ENCODE results near the gene CLIP4. TPM values are rescaled to one million over a fixed set of nuclear protein-coding genes. Genes with fewer than 3 reads are reported as not detected.

CLIP4 gene
- total and polyA plus RNA-seq, 4 experiments from 2014 or later = 23.1 to 69.2 (median 44.9) TPM

DNA sequence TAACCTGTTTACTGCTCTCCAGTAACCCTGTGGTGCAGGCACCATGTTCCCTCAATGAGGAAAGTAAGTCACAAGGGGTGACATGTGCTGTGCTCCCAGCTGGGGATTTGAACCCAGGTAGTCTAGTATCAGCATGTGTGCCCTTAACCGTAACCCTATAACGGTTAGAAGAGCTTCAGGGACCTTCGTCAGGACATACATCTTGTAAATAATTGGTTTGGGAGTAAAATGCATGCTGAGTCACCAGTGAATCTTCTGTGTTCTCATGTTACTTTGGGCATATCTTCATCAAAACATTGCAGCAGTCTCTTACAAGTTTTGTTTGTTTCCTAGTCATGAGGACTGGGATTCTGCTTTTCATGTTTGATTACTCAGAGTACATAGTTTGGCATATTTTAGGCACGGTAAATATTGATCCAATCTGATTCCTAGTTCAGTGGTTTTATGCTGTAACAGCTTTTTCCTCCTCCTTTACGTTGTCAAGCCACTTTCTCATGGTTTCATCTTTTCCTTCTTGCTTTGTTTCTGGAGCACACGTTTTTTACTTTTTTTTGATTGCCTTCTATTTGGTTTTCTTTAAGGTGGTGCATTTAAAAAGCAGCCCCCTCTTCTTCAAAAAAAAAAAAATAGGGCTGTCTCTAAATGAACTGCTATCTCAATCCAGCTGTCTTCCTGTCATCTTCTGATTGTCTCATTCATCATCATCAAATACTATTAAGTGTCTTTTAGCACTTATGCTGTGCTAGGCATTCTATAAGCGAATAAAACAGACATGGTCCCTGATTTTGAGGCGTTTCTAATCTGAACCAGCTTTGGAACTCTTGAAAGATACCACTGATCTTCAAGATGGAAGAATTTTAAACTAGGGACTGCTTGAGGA, 50.4 kb downstream of the CLIP4 start:
- intact Hi-C loops (cut with micrococcal nuclease) = no loop called here
- H3K27ac Mint-ChIP-seq = peak overlapping the region in 3 of 7 donors; percentile 6 to 53 (median 7)
- H3K36me3 ChIP-seq (ENCODE audit: insufficient read depth, low read length) = peaks cover 15% of the 10 kb centered on the region
- no peak overlapping the region for H3K4me3 Mint-ChIP-seq
- peaks cover 0 to 8% (median 3%) of the 10 kb centered on the region in 4 donors for H3K4me1 Mint-ChIP-seq
- CTCF ChIA-PET (ENCODE audit: partially characterized antibody) = interaction anchor here (1.0 kb wide), 1 partner anchor 205 kb away, joined by 3 read pairs; no protein-coding TSS in a partner anchor
- H3K36me3 Mint-ChIP-seq = peaks cover 40 to 74% of the 10 kb centered on the region in 2 donors
- POLR2A ChIA-PET (ENCODE audit: partially characterized antibody) = no interaction called here
- H3K9me3 Mint-ChIP-seq = no peaks in the 10 kb centered on the region
- H3K27me3 ChIP-seq (ENCODE audit: insufficient read depth, low read length) = no peaks in the 10 kb centered on the region
- no peaks in the 10 kb centered on the region for H3K9me3 ChIP-seq (ENCODE audit: control insufficient read depth in 1 of 2, low read length in 2 of 2)
- H3K27me3 Mint-ChIP-seq = no peaks in the 10 kb centered on the region
- no peaks in the 10 kb centered on the region for H3K4me1 ChIP-seq (ENCODE audit: insufficient read depth, low read length)
- DNase-seq = no peak
- H3K4me3 ChIP-seq (ENCODE audit: low read length in 2 of 2) = no peak overlapping the region
- H3K27ac ChIP-seq (ENCODE audit: low read depth, low read length) = no peak overlapping the region

DNA sequence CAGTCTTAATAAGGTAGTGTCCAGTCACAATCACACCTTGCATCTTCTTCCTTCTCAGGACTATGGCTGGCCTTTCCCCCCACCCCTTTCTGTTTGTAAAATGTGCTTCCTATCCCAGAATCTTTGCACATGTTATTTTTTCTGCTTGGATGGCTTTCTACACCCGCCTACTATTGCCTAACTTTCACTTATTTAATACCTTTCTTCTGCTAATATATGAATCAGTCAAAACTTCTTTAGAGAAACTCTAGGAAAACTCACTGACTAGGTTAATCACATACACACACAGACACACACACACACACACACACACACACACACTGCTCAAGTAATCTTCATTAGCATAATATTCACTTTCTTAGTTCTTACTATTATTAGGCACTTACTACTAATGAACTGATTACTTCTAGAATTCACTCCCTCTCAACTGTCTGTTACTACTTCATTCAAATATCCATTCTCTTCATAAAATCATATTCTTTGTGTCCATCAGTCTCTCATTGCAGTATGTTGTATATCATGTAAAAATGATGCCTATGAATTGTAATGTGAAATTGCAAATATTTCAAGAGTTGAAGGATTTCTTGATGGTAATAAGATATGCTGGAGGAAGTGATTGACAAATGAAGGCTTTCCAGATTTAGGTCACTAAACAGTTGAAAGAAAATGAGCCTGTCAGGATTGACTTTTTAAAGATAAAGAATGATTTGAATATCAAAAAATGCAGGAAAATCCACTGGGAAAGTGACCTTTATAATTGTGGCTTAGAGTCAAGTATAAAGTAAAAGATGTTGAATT, 51.2 kb downstream of the CLIP4 start:
- peaks cover 0 to 10% (median 6%) of the 10 kb centered on the region in 4 donors for H3K4me1 Mint-ChIP-seq
- H3K9me3 Mint-ChIP-seq = no peaks in the 10 kb centered on the region
- intact Hi-C loops (cut with micrococcal nuclease) = no loop called here
- no peak overlapping the region for H3K4me3 ChIP-seq (ENCODE audit: low read length in 2 of 2)
- ChIA-PET POLR2A (ENCODE audit: partially characterized antibody) (no interaction called here), CTCF (ENCODE audit: partially characterized antibody) (no interaction called here)
- H3K4me1 ChIP-seq (ENCODE audit: insufficient read depth, low read length) = no peaks in the 10 kb centered on the region
- no peaks in the 10 kb centered on the region for H3K27me3 Mint-ChIP-seq
- H3K36me3 Mint-ChIP-seq = peaks cover 40 to 72% of the 10 kb centered on the region in 2 donors
- no peak overlapping the region for H3K27ac ChIP-seq (ENCODE audit: low read depth, low read length)
- peak overlapping the region in 4 of 7 donors; percentile 19 to 64 (median 44) for H3K27ac Mint-ChIP-seq
- H3K27me3 ChIP-seq (ENCODE audit: insufficient read depth, low read length) = no peaks in the 10 kb centered on the region
- H3K9me3 ChIP-seq (ENCODE audit: control insufficient read depth in 1 of 2, low read length in 2 of 2) = no peaks in the 10 kb centered on the region
- H3K36me3 ChIP-seq (ENCODE audit: insufficient read depth, low read length) = peaks cover 9% of the 10 kb centered on the region
- no peak for DNase-seq
- H3K4me3 Mint-ChIP-seq = no peak overlapping the region

DNA sequence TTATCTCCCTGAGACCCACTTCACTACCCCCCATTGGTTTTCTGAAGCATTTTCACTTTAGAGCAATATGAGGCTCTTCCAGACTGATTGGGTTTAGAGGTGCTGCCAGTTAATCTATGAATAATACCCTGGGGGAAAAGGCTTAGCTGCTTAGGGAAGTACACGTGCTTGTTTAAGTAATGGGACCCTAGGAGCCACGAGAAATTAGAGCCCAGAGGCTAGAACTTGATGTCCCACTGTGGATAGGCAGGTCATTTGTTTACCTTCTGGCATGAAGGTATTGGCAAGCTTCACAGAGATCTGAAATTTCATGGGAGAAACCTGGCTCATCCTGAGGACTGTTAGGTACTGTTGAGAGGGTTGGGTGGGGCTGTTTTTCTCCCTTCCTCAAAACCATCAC, 59.7 kb downstream of the CLIP4 start:
- no peak overlapping the region for H3K27ac ChIP-seq (ENCODE audit: low read depth, low read length)
- intact Hi-C loops (cut with micrococcal nuclease) = no loop called here
- H3K9me3 Mint-ChIP-seq = no peaks in the 10 kb centered on the region
- H3K36me3 ChIP-seq (ENCODE audit: insufficient read depth, low read length) = peaks cover 16% of the 10 kb centered on the region
- peaks cover 50 to 51% of the 10 kb centered on the region in 2 donors for H3K36me3 Mint-ChIP-seq
- peaks cover 0 to 13% (median 2%) of the 10 kb centered on the region in 4 donors for H3K4me1 Mint-ChIP-seq
- H3K27ac Mint-ChIP-seq = peak overlapping the region in 1 of 7 donors; percentile 30
- no peaks in the 10 kb centered on the region for H3K9me3 ChIP-seq (ENCODE audit: control insufficient read depth in 1 of 2, low read length in 2 of 2)
- H3K27me3 Mint-ChIP-seq = no peaks in the 10 kb centered on the region
- ChIA-PET POLR2A (ENCODE audit: partially characterized antibody) (no interaction called here), CTCF (ENCODE audit: partially characterized antibody) (interaction anchor here (1.6 kb wide), 1 partner anchor 219 kb away, joined by 4 read pairs; no protein-coding TSS in a partner anchor)
- H3K4me1 ChIP-seq (ENCODE audit: insufficient read depth, low read length) = no peaks in the 10 kb centered on the region
- no peak overlapping the region for H3K4me3 Mint-ChIP-seq
- no peak for DNase-seq
- no peaks in the 10 kb centered on the region for H3K27me3 ChIP-seq (ENCODE audit: insufficient read depth, low read length)
- H3K4me3 ChIP-seq (ENCODE audit: low read length in 2 of 2) = no peak overlapping the region

DNA sequence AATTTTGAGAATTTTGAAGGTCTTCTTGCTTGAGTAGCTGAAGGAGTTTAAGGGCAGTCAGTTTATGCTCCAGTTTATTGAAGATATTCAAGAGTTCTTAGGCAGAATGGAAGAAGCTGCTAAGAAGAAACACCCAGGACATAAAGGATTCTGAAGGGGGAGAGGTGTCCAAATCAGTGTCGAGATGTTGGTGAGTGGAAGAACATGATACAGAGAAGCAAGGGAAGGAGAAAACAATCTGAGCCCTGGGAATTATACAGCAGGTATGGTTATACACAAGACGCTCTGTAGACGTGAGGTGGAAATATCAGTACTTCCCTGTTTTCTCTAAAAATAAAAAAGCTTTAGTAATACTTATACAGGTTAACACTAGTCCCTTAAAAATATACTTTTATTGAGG, 60.1 kb downstream of the CLIP4 start:
- Mint-ChIP-seq H3K27ac (no peak overlapping the region), H3K27me3 (no peaks in the 10 kb centered on the region), H3K9me3 (no peaks in the 10 kb centered on the region), H3K4me1 (peaks cover 0 to 11% (median 2%) of the 10 kb centered on the region in 4 donors), H3K4me3 (no peak overlapping the region), H3K36me3 (peaks cover 51% of the 10 kb centered on the region in 2 donors)
- CTCF ChIA-PET (ENCODE audit: partially characterized antibody) = interaction anchor here (1.6 kb wide), 1 partner anchor 219 kb away, joined by 4 read pairs; no protein-coding TSS in a partner anchor
- POLR2A ChIA-PET (ENCODE audit: partially characterized antibody) = no interaction called here
- Histone ChIP-seq H3K27ac (ENCODE audit: low read depth, low read length) (no peak overlapping the region), H3K36me3 (ENCODE audit: insufficient read depth, low read length) (peaks cover 16% of the 10 kb centered on the region), H3K4me1 (ENCODE audit: insufficient read depth, low read length) (no peaks in the 10 kb centered on the region), H3K9me3 (ENCODE audit: control insufficient read depth in 1 of 2, low read length in 2 of 2) (no peaks in the 10 kb centered on the region), H3K4me3 (ENCODE audit: low read length in 2 of 2) (no peak overlapping the region), H3K27me3 (ENCODE audit: insufficient read depth, low read length) (no peaks in the 10 kb centered on the region)
- DNase-seq = no peak
- intact Hi-C loops (cut with micrococcal nuclease) = no loop called here

DNA sequence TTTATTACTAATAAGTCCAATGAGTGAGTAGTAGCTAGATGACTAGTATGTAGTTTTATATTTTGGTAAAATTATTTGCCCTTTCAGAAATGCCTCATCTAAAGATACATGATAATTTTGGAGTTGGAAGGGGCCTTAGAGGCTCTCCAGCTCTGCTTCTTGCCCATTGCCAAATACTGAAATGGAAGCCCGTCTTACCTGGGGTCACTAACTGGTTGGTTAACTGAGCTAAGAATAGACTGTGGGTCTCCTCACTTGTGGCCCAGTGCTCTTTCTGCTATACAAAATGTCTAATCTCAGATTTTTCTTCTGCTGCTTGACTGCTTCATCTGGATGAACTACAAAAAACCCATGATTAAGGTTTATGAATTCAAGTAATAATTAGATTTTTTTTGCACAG, 67.1 kb downstream of the CLIP4 start:
- ChIA-PET POLR2A (ENCODE audit: partially characterized antibody) (no interaction called here), CTCF (ENCODE audit: partially characterized antibody) (interaction anchor here (1.5 kb wide), 1 partner anchor 227 kb away, joined by 5 read pairs; no protein-coding TSS in a partner anchor)
- peaks cover 0 to 2% (median 0%) of the 10 kb centered on the region in 8 donors for H3K9me3 Mint-ChIP-seq
- H3K36me3 ChIP-seq (ENCODE audit: insufficient read depth, low read length) = peaks cover 16% of the 10 kb centered on the region
- intact Hi-C loops (cut with micrococcal nuclease) = no loop called here
- H3K27me3 Mint-ChIP-seq = no peaks in the 10 kb centered on the region
- peak overlapping the region in 2 of 7 donors; percentile 8 to 14 for H3K27ac Mint-ChIP-seq
- H3K9me3 ChIP-seq (ENCODE audit: control insufficient read depth in 1 of 2, low read length in 2 of 2) = no peaks in the 10 kb centered on the region
- H3K4me1 ChIP-seq (ENCODE audit: insufficient read depth, low read length) = no peaks in the 10 kb centered on the region
- H3K36me3 Mint-ChIP-seq = peaks cover 47 to 52% of the 10 kb centered on the region in 2 donors
- no peak overlapping the region for H3K27ac ChIP-seq (ENCODE audit: low read depth, low read length)
- no peak for DNase-seq
- no peak overlapping the region for H3K4me3 ChIP-seq (ENCODE audit: low read length in 2 of 2)
- no peak overlapping the region for H3K4me3 Mint-ChIP-seq
- no peaks in the 10 kb centered on the region for H3K4me1 Mint-ChIP-seq
- H3K27me3 ChIP-seq (ENCODE audit: insufficient read depth, low read length) = no peaks in the 10 kb centered on the region

DNA sequence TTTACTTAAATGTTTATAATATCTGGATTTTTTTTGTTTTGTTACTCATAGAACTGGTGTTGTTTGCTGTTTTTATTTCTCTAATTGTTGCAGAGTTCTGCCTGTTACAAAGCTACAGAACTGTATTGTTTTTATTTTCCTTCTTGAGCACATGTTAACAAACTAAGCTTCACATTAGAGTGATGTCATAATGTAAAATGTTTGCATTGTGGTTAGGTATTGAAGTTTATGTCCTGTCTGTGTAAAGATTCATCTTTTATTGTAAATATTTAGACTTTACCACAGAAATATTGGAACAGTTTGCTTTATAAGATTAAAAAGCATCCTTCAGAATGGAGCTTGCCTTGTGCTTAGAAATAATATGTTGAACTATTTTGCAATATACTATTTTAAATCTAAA, 67.7 kb downstream of the CLIP4 start:
- no peaks in the 10 kb centered on the region for H3K4me1 ChIP-seq (ENCODE audit: insufficient read depth, low read length)
- Mint-ChIP-seq H3K4me3 (no peak overlapping the region), H3K27ac (no peak overlapping the region), H3K9me3 (peaks cover 0 to 4% (median 0%) of the 10 kb centered on the region in 8 donors), H3K27me3 (no peaks in the 10 kb centered on the region), H3K36me3 (peaks cover 49 to 55% of the 10 kb centered on the region in 2 donors), H3K4me1 (peaks cover 0 to 3% (median 0%) of the 10 kb centered on the region in 4 donors)
- DNase-seq = no peak
- no peak overlapping the region for H3K4me3 ChIP-seq (ENCODE audit: low read length in 2 of 2)
- ChIA-PET CTCF (ENCODE audit: partially characterized antibody) (no interaction called here), POLR2A (ENCODE audit: partially characterized antibody) (no interaction called here)
- no peak overlapping the region for H3K27ac ChIP-seq (ENCODE audit: low read depth, low read length)
- no peaks in the 10 kb centered on the region for H3K27me3 ChIP-seq (ENCODE audit: insufficient read depth, low read length)
- H3K9me3 ChIP-seq (ENCODE audit: control insufficient read depth in 1 of 2, low read length in 2 of 2) = no peaks in the 10 kb centered on the region
- intact Hi-C loops (cut with micrococcal nuclease) = no loop called here
- peaks cover 16% of the 10 kb centered on the region for H3K36me3 ChIP-seq (ENCODE audit: insufficient read depth, low read length)

DNA sequence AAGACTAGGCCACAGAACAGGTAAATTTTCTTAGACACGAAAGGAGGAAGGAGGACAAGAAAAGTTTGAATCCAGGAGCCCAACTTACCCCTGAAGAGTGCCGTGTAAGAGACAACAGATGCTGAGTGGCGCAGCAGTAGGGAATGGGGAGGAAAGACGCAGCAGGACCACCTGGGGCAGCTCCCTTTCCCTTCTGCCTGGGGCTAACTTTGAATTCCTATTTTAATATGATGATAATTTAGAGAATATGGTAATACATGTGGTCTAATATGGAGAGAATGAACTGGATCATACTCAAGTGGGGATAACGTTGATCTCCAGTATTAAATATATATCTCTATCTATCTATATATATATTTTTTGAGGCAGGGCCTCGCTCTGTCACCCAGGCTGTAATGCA, 69.3 kb downstream of the CLIP4 start:
- H3K27ac Mint-ChIP-seq = peak overlapping the region in 1 of 7 donors; percentile 32
- DNase-seq = no peak

More for the DNA sequence above, 69.3 kb downstream of the CLIP4 start:
- CTCF ChIA-PET (ENCODE audit: partially characterized antibody) = no interaction called here
- Histone ChIP-seq H3K4me1 (ENCODE audit: insufficient read depth, low read length) (peaks cover 6% of the 10 kb centered on the region), H3K27me3 (ENCODE audit: insufficient read depth, low read length) (no peaks in the 10 kb centered on the region), H3K9me3 (ENCODE audit: control insufficient read depth in 1 of 2, low read length in 2 of 2) (no peaks in the 10 kb centered on the region), H3K36me3 (ENCODE audit: insufficient read depth, low read length) (peaks cover 16% of the 10 kb centered on the region), H3K4me3 (ENCODE audit: low read length in 2 of 2) (no peak overlapping the region), H3K27ac (ENCODE audit: low read depth, low read length) (no peak overlapping the region)
- peaks cover 0 to 4% (median 0%) of the 10 kb centered on the region in 8 donors for H3K9me3 Mint-ChIP-seq
- peaks cover 48 to 55% of the 10 kb centered on the region in 2 donors for H3K36me3 Mint-ChIP-seq
- H3K27me3 Mint-ChIP-seq = no peaks in the 10 kb centered on the region
- H3K4me1 Mint-ChIP-seq = peaks cover 0 to 13% (median 4%) of the 10 kb centered on the region in 4 donors
- intact Hi-C loops (cut with micrococcal nuclease) = no loop called here
- H3K4me3 Mint-ChIP-seq = no peak overlapping the region
- POLR2A ChIA-PET (ENCODE audit: partially characterized antibody) = no interaction called here

Data from CD4-positive, alpha-beta memory T cell (primary cell).